HG03196 (cell line): ENCODE measurements around the gene TMPRSS11E.
A peak's percentile ranks its signal among the peaks of the same experiment; 100 is the strongest.
"Not testable (repeated sequence)": the region's sequence is repeated elsewhere in the genome, so short reads cannot be mapped to it uniquely, and the experiment has no call there.

Experiments used
- ATAC-seq: cut with Tn5 transposase; IDR thresholded peaks from one replicate; pipeline ENCODE4 v1.9.1; 2021; ENCODE audit not compliant: unreplicated experiment

TMPRSS11E gene

GRCh38 chr4:68461790-68462189 lies 14.5 kb downstream of the TMPRSS11E start:
- no peak for ATAC-seq

- ATAC-seq, result no peak
Observed at GRCh38 chr4:68462691-68463090, 15.4 kb downstream of the TMPRSS11E start.

DNA sequence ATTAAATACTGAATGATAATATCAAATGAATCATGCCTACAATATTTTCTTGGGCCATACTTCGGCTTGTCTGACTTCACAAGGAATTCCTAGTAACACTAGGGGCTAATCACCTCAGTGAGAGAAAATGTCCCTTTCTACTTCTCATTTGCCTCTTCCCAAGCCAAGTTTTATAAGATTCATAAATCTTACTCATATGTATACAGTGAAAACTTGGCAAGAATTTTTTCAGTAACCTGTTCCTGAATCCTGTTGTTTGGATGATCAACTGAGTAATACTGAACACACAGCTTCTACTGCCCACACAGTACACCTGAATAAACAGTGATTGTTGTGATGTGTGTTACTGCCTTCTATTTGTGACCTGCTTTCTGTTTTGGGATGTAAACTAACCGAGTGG lies 16.5 kb downstream of the TMPRSS11E start:
- ATAC-seq, result no peak

- no peak for ATAC-seq
Observed at GRCh38 chr4:68465058-68465457, 17.8 kb downstream of the TMPRSS11E start.

GRCh38 chr4:68466185-68466584 lies 18.9 kb downstream of the TMPRSS11E start:
- ATAC-seq, result no peak

DNA sequence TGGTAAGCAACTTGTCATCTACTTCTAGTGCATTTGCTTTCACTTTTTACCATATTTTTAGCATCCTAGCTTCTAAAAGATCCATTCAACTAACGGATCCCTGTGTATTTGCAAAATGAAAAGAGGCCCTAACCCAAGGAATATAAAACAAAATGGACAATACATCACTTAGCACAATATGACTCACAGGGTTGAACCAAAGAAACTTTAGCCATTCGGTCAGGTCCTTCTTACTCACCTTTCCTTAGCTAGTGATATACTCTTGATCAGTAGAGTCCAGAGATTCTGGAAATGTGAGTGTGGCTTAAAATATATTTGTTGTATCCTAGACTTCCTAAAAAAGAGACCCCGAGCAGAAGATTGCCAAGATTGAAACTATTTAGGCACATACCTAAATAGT lies 19.5 kb downstream of the TMPRSS11E start:
- ATAC-seq, result no peak

DNA sequence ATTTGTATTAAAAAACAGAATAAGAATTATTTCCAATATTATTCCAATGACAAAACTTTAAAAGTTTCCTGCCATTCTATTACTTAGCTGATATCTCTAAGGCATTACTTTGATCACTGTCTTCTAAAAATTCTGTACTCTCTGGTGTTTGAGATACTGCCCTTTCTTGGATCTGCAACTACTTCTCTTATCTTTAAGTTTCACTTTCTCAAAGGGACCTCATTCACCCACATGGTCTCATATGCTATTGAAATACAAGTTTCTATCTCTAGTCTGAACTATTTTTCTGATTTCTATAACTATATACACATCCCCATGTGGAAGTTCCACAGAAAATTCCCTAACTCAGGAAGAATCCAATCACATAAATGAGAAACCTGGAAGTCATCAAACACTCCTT lies 22.2 kb downstream of the TMPRSS11E start:
- no peak for ATAC-seq

DNA sequence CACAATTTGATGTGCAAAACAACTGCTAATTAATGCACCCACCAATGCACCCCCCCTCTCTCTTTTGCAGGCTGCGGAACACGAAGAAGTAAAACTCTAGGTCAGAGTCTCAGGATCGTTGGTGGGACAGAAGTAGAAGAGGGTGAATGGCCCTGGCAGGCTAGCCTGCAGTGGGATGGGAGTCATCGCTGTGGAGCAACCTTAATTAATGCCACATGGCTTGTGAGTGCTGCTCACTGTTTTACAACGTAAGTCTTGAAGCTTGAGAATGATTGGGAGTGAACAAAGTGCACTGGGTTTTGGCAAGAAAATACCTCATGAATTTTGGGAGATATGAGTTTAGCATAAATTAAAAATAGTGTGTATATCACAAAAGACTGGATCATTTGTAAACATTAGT lies 28.9 kb downstream of the TMPRSS11E start:
- ATAC-seq, result no peak

- ATAC-seq, result no peak
Observed at GRCh38 chr4:68489338-68489737, 42.1 kb downstream of the TMPRSS11E start.

DNA sequence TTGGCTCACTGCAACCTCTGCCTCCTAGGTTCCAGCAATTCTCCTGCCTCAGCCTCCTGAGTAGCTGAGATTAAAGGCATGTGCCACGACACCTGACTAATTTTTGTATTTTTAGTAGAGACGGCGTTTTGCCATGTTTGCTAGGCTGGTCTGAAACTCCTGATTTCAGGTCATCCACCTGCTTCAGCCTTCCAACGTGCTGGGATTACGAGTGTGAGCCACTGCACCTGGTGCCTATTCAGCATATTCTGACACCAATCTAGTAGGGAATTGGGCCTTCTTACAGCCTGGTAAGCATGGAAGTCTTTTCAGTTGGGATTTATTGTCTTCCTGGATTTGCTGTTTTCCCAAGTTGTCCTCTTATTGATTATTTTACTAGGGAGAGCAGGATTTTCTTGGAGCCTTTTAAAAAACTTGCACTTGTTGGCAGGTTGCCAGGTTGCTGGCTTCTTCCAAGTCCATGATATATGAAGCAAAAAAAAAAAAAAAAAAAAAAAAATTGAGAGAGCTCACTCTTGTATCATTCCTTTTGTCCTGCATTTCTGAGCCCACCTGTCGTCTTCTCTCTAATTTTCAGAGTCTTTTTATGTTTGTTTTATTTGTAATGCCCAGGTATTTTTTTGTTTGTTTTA lies 43.7 kb downstream of the TMPRSS11E start:
- no peak for ATAC-seq

DNA sequence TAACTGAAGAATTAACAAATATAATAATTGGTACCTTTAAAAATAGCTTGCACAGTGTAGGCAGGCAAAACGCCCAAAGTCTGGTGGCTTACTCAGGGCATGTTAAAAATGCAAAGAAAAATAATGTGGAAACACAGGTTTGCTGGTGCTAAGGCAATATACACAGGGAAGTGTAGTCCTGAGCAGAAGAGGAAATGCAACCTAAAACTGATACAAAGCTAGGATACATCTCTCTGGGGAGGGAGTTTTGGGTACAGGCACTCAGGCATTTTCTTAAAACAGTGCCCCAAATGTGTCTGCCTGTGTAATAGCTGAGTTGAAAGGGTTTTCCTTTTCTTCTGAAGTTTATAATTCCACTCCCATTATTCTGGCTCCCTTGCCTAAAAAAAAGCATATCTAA lies 47.4 kb downstream of the TMPRSS11E start:
- ATAC-seq, result no peak

DNA sequence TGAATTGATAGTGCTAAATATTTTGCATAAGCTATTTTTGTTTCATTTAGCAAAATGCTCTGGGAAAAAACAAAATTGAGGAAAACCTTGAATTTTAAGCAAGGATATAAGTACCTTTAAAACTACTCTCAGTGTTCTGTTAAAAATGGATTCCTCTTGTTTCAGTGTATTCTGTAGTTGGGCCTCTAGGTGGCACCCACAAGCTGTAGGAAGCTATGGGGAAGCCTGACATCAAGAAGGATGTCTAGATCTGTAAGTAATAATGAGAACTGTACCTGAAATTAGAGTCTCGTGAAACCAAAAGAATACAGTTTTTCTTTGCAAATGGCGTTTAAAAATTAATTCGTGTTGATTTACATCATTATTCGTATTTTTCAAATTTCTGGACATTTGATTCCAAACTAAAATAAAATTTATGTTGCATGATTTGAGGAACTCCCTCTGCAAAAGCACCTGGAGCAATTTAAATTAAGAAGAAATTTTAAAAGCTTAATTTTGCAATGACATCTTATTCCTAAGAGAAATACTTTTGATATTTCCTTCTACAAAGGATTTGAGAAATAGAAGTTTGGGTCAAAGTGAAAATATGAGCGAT lies 51.2 kb downstream of the TMPRSS11E start:
- ATAC-seq, result peak; percentile 84

GRCh38 chr4:68499021-68499420 lies 51.8 kb downstream of the TMPRSS11E start:
- no peak for ATAC-seq

DNA sequence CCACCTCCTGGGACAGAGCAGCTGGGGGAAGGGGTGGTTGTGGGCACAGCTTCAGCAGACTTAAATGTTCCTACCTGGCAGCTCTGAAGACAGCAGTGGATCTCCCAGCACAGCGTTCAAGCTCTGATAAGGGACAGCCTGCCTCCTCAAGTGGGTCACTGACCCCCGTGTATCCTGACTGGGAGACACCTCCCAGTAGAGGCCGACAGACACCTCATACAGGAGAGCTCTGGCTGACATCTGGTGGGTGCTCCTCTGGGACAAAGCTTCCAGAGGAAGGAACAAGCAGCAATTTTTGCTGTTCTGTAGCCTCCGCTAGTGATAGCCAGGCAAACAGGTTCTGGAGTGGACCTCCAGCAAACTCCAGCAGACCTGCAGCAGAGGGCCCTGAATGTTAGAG lies 56.2 kb downstream of the TMPRSS11E start:
- ATAC-seq, result not testable (repeated sequence)

GRCh38 chr4:68504836-68505235 lies 57.6 kb downstream of the TMPRSS11E start:
- not testable (repeated sequence) for ATAC-seq

- peak; percentile 55 for ATAC-seq
Observed at GRCh38 chr4:68505452-68505851, 58.2 kb downstream of the TMPRSS11E start.

GRCh38 chr4:68518889-68519288 lies 71.6 kb downstream of the TMPRSS11E start:
- ATAC-seq, result no peak

DNA sequence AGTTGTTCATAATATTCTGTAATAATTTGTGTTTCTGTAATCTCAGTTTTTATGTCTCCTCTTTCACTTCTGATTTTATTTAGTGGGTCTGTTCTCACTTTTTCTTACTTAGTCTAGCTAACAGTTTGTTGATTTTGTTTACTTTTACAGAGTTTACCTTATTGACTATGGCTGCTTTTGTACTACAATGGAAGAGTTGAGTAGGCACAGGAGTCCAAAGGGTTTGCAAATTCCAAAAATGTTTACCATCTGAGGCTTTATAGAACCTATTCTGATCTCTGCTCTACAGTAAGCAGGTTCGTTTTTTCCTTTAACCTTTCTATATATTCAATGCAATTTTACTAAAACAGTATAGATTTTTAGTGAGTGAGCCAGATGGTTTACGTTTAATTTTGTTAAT lies 73.7 kb downstream of the TMPRSS11E start:
- ATAC-seq, result no peak

- not testable (repeated sequence) for ATAC-seq
Observed at GRCh38 chr4:68522232-68522631, 75.0 kb downstream of the TMPRSS11E start.

DNA sequence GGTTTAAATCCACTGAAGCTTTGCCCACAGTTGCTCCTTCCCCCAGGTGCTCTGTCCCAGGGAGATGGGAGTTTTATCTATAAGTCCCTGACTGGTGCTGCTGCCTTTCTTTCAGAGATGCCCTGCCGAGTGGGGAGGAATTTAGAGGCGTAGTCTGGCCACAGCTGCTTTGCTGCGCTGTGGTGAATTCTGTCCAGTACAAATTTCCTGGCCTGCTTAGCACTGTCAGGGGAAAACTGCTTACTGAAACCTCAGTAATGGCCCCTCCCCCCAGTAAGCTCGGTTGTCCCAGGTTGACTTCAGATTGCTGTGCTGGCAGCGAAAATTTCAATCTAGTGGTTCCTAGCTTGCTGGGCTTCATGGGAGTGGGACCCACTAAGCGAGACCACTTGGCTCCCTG lies 88.7 kb downstream of the TMPRSS11E start:
- no peak for ATAC-seq

- no peak for ATAC-seq
Observed at GRCh38 chr4:68536375-68536774, 89.1 kb downstream of the TMPRSS11E start.

GRCh38 chr4:68542742-68543141 lies 95.5 kb downstream of the TMPRSS11E start:
- not testable (repeated sequence) for ATAC-seq
